ENCODE results near the gene TBC1D2. TPM values are rescaled to one million over a fixed set of nuclear protein-coding genes. Genes with fewer than 3 reads are reported as not detected.

Gene TBC1D2
- total and polyA plus RNA-seq, 2 donors (not counting 3 experiments of a cell fraction or from before 2014, with no cell fraction given), result 3.4 to 4.5 TPM

DNA sequence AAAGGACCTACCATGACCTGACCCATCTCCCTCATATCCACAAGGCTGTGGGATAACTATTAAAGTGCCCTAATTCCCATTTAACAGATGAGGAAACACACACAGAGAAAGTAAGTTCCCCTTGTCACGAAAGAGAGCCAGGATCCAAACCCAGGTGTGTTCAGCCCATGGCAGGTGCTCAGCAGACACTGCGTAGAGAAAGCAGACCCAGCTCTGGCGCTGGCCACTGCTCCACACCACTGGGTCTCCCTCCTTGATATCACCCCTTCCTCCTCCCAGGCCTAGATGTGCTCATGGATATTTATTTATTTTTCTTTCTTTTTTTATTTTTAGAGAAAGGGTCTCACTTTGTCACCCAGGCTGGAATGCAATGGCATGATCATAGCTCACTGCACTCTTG, 39.1 kb downstream of the TBC1D2 start:
- DNase-seq (ENCODE audit: low read depth, low spot score) (no peak), FAIRE-seq (no peak)
- no peaks in the 10 kb centered on the region for H4K20me1 ChIP-seq (replicated peaks; ENCODE audit: control insufficient read depth, extremely low read depth, insufficient read depth, low read length)
- H3K4me1 ChIP-seq (ENCODE audit: control insufficient read depth, extremely low read depth, insufficient read depth, low read length), result no peaks in the 10 kb centered on the region
- TF ChIP-seq JUN (IDR thresholded peaks at IDR 0.05; ENCODE audit: borderline replicate concordance, insufficient read depth, insufficient read length, low read depth), result no peak
- no peak for TF ChIP-seq FOS (IDR thresholded peaks at IDR 0.05; ENCODE audit: borderline replicate concordance, insufficient read depth, low read length)
- TF ChIP-seq POLR2AphosphoS5 (IDR thresholded peaks at IDR 0.05; ENCODE audit: insufficient read depth, low read depth, low read length), result no peak
- no peak for TF ChIP-seq EZH2 (IDR thresholded peaks at IDR 0.05; ENCODE audit: borderline replicate concordance, low read depth, low read length, severe bottlenecking)
- TF ChIP-seq MYC (IDR thresholded peaks at IDR 0.05; ENCODE audit: low read depth, low read length), result no peak
- TF ChIP-seq POLR2A (IDR thresholded peaks at IDR 0.05; ENCODE audit: low read depth, low read length), result no peak
- TF ChIP-seq, protein P1, sequence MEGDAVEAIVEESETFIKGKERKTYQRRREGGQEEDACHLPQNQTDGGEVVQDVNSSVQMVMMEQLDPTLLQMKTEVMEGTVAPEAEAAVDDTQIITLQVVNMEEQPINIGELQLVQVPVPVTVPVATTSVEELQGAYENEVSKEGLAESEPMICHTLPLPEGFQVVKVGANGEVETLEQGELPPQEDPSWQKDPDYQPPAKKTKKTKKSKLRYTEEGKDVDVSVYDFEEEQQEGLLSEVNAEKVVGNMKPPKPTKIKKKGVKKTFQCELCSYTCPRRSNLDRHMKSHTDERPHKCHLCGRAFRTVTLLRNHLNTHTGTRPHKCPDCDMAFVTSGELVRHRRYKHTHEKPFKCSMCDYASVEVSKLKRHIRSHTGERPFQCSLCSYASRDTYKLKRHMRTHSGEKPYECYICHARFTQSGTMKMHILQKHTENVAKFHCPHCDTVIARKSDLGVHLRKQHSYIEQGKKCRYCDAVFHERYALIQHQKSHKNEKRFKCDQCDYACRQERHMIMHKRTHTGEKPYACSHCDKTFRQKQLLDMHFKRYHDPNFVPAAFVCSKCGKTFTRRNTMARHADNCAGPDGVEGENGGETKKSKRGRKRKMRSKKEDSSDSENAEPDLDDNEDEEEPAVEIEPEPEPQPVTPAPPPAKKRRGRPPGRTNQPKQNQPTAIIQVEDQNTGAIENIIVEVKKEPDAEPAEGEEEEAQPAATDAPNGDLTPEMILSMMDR (IDR thresholded peaks at IDR 0.05; ENCODE audit: extremely low read depth in 1 of 2, insufficient read depth in 1 of 2, low read depth in 1 of 2, low read length in 2 of 2), result no peak
- TF ChIP-seq GATA2 (IDR thresholded peaks at IDR 0.05; ENCODE audit: insufficient read depth, insufficient read length, low read depth, low read length), result no peak
- TF ChIP-seq, protein P2, sequence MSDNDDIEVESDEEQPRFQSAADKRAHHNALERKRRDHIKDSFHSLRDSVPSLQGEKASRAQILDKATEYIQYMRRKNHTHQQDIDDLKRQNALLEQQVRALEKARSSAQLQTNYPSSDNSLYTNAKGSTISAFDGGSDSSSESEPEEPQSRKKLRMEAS (IDR thresholded peaks at IDR 0.05; ENCODE audit: insufficient read depth, insufficient read length), result no peak
- no peaks in the 10 kb centered on the region for H3K9me3 ChIP-seq (replicated peaks; ENCODE audit: control insufficient read depth, insufficient read depth, low read length)
- H3K79me2 ChIP-seq (ENCODE audit: control insufficient read depth, insufficient read depth, low read length), result no peaks in the 10 kb centered on the region
- H3K9ac ChIP-seq (replicated peaks; ENCODE audit: extremely low read depth, insufficient read depth, low read length), result no peak overlapping the region
- no peak overlapping the region for H2AFZ ChIP-seq (ENCODE audit: low read depth, low read length)
- no TSS peak for BruUV-seq (replicated peaks)
- H3K4me2 ChIP-seq (ENCODE audit: insufficient read depth, low read length), result no peak overlapping the region
- POLR2A ChIA-PET, result no interaction called here
- dilution Hi-C loops (cut with MboI; ENCODE audit: extremely low pct_ligation_motif_present, low sequenced_read_pairs), result no loop called here
- CTCF ChIA-PET, result interaction anchor here (2.4 kb wide), 1 partner anchor 11 kb away, joined by 6 read pairs; no protein-coding TSS in a partner anchor
- intact Hi-C loops (cut with micrococcal nuclease), result no loop called here
- no peaks in the 10 kb centered on the region for H3K36me3 ChIP-seq (ENCODE audit: control insufficient read depth in 2 of 2, extremely low read depth in 1 of 2, insufficient read depth in 2 of 2, low read length in 2 of 2)
- no peak overlapping the region for H3K4me3 ChIP-seq (replicated peaks in 1 of 3; ENCODE audit: insufficient read depth in 1 of 3, low read depth in 1 of 3, low read length in 3 of 3)
- no peaks in the 10 kb centered on the region for H3K9me1 ChIP-seq (replicated peaks; ENCODE audit: control insufficient read depth, extremely low read depth, insufficient read depth, low read length)
- H3K27me3 ChIP-seq (ENCODE audit: control insufficient read depth in 2 of 2, insufficient read depth in 2 of 2, low read length in 2 of 2), result no peaks in the 10 kb centered on the region
- no peak overlapping the region for H3K27ac ChIP-seq (ENCODE audit: insufficient read depth, low read depth, low read length)

Measured in endothelial cell of umbilical vein (primary cell).